Liver (tissue), 9 donors: ENCODE data around the gene CNIH1. TPM values are rescaled to one million over a fixed set of nuclear protein-coding genes. Genes with fewer than 3 reads are reported as not detected.

Source experiments
- DNase-seq: peaks from one replicate; pipeline ENCODE4 v3.0.0-alpha.2; 2017; ENCODE audit warnings: low spot score
- H3K27ac ChIP-seq, 2 donors: one replicate each; pipeline ENCODE4 v1.7.0; 2013; ENCODE audit warnings: inconsistent platforms in 2 of 2, low read length in 2 of 2, control low read depth in 1 of 2, low read depth in 1 of 2, mild to moderate bottlenecking in 1 of 2
- H3K27me3 ChIP-seq, 4 donors: one replicate each; pipeline versions ENCODE4 v1.6.1 to v1.7.0; 2013; ENCODE audit warnings: low read length in 3 of 4, inconsistent platforms in 1 of 4, mild to moderate bottlenecking in 1 of 4, moderate library complexity in 1 of 4; ENCODE audit not compliant: control insufficient read depth in 4 of 4, insufficient read depth in 4 of 4
- H3K36me3 ChIP-seq, 4 donors: one replicate each; pipeline versions ENCODE4 v1.6.1 to v1.7.0; 2013; ENCODE audit warnings: low read length in 3 of 4, mild to moderate bottlenecking in 3 of 4, low read depth in 1 of 4, moderate library complexity in 1 of 4; ENCODE audit not compliant: control insufficient read depth in 4 of 4, insufficient read depth in 3 of 4
- H3K4me1 ChIP-seq, 4 donors: one replicate each; pipeline versions ENCODE4 v1.6.1 to v1.7.0; 2013; ENCODE audit warnings: low read length in 3 of 4, mild to moderate bottlenecking in 3 of 4, moderate library complexity in 1 of 4; ENCODE audit not compliant: control insufficient read depth in 4 of 4, insufficient read depth in 4 of 4
- H3K4me3 ChIP-seq, 3 donors: one replicate each; pipeline versions ENCODE4 v1.6.1 to v1.7.0; 2013; ENCODE audit warnings: low read length in 3 of 3, control low read depth in 1 of 3, low read depth in 1 of 3, mild to moderate bottlenecking in 1 of 3
- H3K9ac ChIP-seq, 2 donors: one replicate each; pipeline ENCODE4 v1.7.0; 2013; ENCODE audit warnings: low read length in 2 of 2, mild to moderate bottlenecking in 2 of 2, moderate library complexity in 2 of 2, control low read depth in 1 of 2, low read depth in 1 of 2
- H3K9me3 ChIP-seq, 4 donors: one replicate each; pipeline versions ENCODE4 v1.6.1 to v1.7.0; 2013; ENCODE audit warnings: low read length in 3 of 4; ENCODE audit not compliant: control insufficient read depth in 4 of 4
- ATF3 ChIP-seq: IDR thresholded peaks from 2 replicates; pipeline ENCODE4 v1.6.1; 2016; ENCODE audit warnings: antibody characterized with exemption
- EGR1 ChIP-seq, 2 donors: IDR thresholded peaks; 2 replicates each; pipeline ENCODE4 v1.6.1; 2016 to 2018; ENCODE audit warnings: antibody characterized with exemption in 2 of 2, low read depth in 2 of 2
- FOXA1 ChIP-seq: IDR thresholded peaks from 2 replicates; pipeline ENCODE4 v1.6.1; 2016; ENCODE audit warnings: antibody characterized with exemption
- FOXA2 ChIP-seq: IDR thresholded peaks from 2 replicates; pipeline ENCODE4 v1.6.1; 2016; ENCODE audit warnings: antibody characterized with exemption
- GABPA ChIP-seq, 2 donors: IDR thresholded peaks in 1 of 2; conservative IDR thresholded peaks in 1 of 2; 2 replicates each; pipeline ENCODE4 v1.6.1; 2016; ENCODE audit warnings: antibody characterized with exemption in 2 of 2, mild to moderate bottlenecking in 1 of 2, moderate library complexity in 1 of 2
- HNF4A ChIP-seq, 2 donors: conservative IDR thresholded peaks; 2 replicates each; pipeline ENCODE4 v1.6.1; 2016; ENCODE audit warnings: antibody characterized with exemption in 2 of 2, mild to moderate bottlenecking in 2 of 2
- HNF4G ChIP-seq: IDR thresholded peaks from 2 replicates; pipeline ENCODE4 v1.6.1; 2016; ENCODE audit warnings: antibody characterized with exemption
- JUND ChIP-seq, 2 donors: IDR thresholded peaks; 2 replicates each; pipeline ENCODE4 v1.6.1; 2016; ENCODE audit warnings: antibody characterized with exemption in 2 of 2
- MAX ChIP-seq: IDR thresholded peaks from 2 replicates; pipeline ENCODE4 v1.6.1; 2016; ENCODE audit warnings: antibody characterized with exemption
- NR2F2 ChIP-seq: IDR thresholded peaks from 2 replicates; pipeline ENCODE4 v1.6.1; 2016; ENCODE audit warnings: antibody characterized with exemption
- RAD21 ChIP-seq, 2 donors: IDR thresholded peaks; 2 replicates each; pipeline ENCODE4 v1.6.1; 2016; ENCODE audit warnings: antibody characterized with exemption in 2 of 2, mild to moderate bottlenecking in 2 of 2
- RXRA ChIP-seq, 2 donors: IDR thresholded peaks; 2 replicates each; pipeline ENCODE4 v1.6.1; 2017 to 2018; ENCODE audit warnings: antibody characterized with exemption in 2 of 2, mild to moderate bottlenecking in 1 of 2
- SP1 ChIP-seq: IDR thresholded peaks from 2 replicates; pipeline ENCODE4 v1.6.1; 2018; ENCODE audit warnings: antibody characterized with exemption, mild to moderate bottlenecking
- TAF1 ChIP-seq: conservative IDR thresholded peaks from 2 replicates; pipeline ENCODE4 v1.6.1; 2016; ENCODE audit warnings: antibody characterized with exemption, mild to moderate bottlenecking
- YY1 ChIP-seq: IDR thresholded peaks from 2 replicates; pipeline ENCODE4 v1.6.1; 2016; ENCODE audit warnings: antibody characterized with exemption, mild to moderate bottlenecking
- WGBS: extraction: QIAGEN DNeasy Blood & Tissue Kit; methylation state at CpG from one replicate; pipeline ENCODE4 v1.1.7; 2013; 5-methylcytosine and 5-hydroxymethylcytosine counted together
- polyA plus RNA-seq, 2 donors: library from polyadenylated mRNA; stranded (reverse) in 1 of 2; unstranded in 1 of 2; fragments of 200-250 nt in 1 of 2; fragments of >200 nt in 1 of 2; fragmentation: Nextera tagmentation in 1 of 2; extraction: Ambion mirVana in 1 of 2; gene quantifications; one replicate each; pipeline versions ENCODE4 v1.2.1 to v1.2.3, GENCODE V29; 2013 to 2015
- total RNA-seq, 2 donors: library from RNA; depleted of rRNA; stranded (reverse); fragments of >200 nt; gene quantifications; one replicate each; pipeline ENCODE4 v1.2.3, GENCODE V29; 2014
- TF ChIP-seq, protein P1 (sequence below): fragments of 150-350 bp; IDR thresholded peaks from 2 replicates; pipeline ENCODE4 v1.5.1; 2017; ENCODE audit warnings: improper control_type of control experiment, low read depth, low read length; ENCODE audit not compliant: missing input control
- TF ChIP-seq, protein P2 (sequence below): IDR thresholded peaks from 2 replicates; pipeline ENCODE4 v1.6.1; 2016; ENCODE audit warnings: antibody characterized with exemption
- TF ChIP-seq, protein P3 (sequence below): IDR thresholded peaks from 2 replicates; pipeline ENCODE4 v1.6.1; 2016; ENCODE audit warnings: antibody characterized with exemption, mild to moderate bottlenecking
- donor health status: healthy.
- donor health status: healthy.
- donor health status: healthy.
- donor health status: healthy.
- donor health status: healthy.

The CNIH1 gene
- total and polyA plus RNA-seq, 4 donors: 33.9 to 193 (median 116) TPM

DNA sequence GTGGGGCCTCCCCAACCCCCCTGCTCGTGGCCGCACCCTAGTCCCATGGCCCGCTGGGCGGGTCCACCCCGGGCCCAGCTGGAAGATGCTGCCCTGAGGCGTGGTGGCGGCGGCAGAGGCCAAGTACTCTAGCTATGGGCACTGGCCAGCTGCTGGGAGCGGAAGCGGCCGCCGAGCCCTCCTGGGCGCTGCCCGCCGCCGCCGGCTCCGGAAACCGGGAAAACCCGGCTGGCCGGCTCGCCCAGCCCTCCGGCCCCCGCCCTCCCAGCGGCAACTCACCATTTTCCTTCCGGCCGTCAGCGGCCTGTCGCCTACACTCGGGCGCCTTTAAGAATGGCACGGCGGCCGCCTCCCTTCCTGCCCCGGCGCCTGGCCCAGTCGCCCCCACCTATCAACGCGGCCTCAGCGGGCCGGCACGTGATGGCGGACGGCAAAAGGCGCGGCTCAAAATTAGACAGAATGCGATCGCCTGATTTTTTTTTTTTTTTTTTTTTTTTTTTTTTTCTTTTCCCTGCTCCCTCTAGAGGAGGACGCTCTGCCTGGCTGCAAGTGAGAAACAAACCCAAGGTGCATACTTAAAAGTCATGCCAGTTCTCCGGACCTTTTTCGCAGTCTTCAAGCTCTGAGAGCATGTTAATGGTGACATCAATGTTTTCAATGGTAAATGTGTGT is 47.6 kb upstream of the CNIH1 start, which contains the start of gene GMFB:
GMFB (minus strand) TSS at position 335 of the 672 bp plus-strand sequence; CDS start at position 282, 53 bp downstream.
- Histone ChIP-seq H3K9me3 (no peaks in the 10 kb centered on the region), H3K36me3 (no peaks in the 10 kb centered on the region), H3K27me3 (no peaks in the 10 kb centered on the region), H3K9ac (peak within 1 kb of the TSS; percentile 69 to 75), H3K4me1 (peaks cover 7 to 18% (median 16%) of the 10 kb centered on the region in 4 donors), H3K27ac (peak within 1 kb of the TSS; percentile 85 to 87), H3K4me3 (peak within 1 kb of the TSS; percentile 84 to 94 (median 93))
- peak; percentile 85 for DNase-seq
- TF ChIP-seq RAD21 (IDR thresholded peaks at IDR 0.05): peak; percentile 51 to 66
- TF ChIP-seq HNF4A (conservative IDR thresholded peaks at IDR 0.05): peak; percentile 37 to 44
- TF ChIP-seq HNF4G: no peak
- TF ChIP-seq EGR1 (IDR thresholded peaks at IDR 0.05; ENCODE audit: low read depth in 2 of 2): peak in 1 of 2 donors; percentile 80
- peak; percentile 39 for TF ChIP-seq MAX
- TF ChIP-seq, protein P1, sequence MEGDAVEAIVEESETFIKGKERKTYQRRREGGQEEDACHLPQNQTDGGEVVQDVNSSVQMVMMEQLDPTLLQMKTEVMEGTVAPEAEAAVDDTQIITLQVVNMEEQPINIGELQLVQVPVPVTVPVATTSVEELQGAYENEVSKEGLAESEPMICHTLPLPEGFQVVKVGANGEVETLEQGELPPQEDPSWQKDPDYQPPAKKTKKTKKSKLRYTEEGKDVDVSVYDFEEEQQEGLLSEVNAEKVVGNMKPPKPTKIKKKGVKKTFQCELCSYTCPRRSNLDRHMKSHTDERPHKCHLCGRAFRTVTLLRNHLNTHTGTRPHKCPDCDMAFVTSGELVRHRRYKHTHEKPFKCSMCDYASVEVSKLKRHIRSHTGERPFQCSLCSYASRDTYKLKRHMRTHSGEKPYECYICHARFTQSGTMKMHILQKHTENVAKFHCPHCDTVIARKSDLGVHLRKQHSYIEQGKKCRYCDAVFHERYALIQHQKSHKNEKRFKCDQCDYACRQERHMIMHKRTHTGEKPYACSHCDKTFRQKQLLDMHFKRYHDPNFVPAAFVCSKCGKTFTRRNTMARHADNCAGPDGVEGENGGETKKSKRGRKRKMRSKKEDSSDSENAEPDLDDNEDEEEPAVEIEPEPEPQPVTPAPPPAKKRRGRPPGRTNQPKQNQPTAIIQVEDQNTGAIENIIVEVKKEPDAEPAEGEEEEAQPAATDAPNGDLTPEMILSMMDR: peak; percentile 48
- TF ChIP-seq SP1: peak; percentile 64
- TF ChIP-seq, protein P2, sequence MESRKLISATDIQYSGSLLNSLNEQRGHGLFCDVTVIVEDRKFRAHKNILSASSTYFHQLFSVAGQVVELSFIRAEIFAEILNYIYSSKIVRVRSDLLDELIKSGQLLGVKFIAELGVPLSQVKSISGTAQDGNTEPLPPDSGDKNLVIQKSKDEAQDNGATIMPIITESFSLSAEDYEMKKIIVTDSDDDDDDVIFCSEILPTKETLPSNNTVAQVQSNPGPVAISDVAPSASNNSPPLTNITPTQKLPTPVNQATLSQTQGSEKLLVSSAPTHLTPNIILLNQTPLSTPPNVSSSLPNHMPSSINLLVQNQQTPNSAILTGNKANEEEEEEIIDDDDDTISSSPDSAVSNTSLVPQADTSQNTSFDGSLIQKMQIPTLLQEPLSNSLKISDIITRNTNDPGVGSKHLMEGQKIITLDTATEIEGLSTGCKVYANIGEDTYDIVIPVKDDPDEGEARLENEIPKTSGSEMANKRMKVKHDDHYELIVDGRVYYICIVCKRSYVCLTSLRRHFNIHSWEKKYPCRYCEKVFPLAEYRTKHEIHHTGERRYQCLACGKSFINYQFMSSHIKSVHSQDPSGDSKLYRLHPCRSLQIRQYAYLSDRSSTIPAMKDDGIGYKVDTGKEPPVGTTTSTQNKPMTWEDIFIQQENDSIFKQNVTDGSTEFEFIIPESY: peak; percentile 84
- no peak for TF ChIP-seq FOXA1
- TF ChIP-seq NR2F2: no peak
- peak; percentile 86 for TF ChIP-seq TAF1
- no peak for TF ChIP-seq FOXA2
- TF ChIP-seq RXRA (IDR thresholded peaks at IDR 0.05): peak; percentile 29 to 41
- TF ChIP-seq GABPA (IDR thresholded peaks at IDR 0.05 in 1 of 2, conservative IDR thresholded peaks at IDR 0.05 in 1 of 2): peak in 1 of 2 donors; percentile 83
- peak in 1 of 2 donors; percentile 45 for TF ChIP-seq JUND (IDR thresholded peaks at IDR 0.05)
- peak; percentile 28 for TF ChIP-seq ATF3
- TF ChIP-seq, protein P3, sequence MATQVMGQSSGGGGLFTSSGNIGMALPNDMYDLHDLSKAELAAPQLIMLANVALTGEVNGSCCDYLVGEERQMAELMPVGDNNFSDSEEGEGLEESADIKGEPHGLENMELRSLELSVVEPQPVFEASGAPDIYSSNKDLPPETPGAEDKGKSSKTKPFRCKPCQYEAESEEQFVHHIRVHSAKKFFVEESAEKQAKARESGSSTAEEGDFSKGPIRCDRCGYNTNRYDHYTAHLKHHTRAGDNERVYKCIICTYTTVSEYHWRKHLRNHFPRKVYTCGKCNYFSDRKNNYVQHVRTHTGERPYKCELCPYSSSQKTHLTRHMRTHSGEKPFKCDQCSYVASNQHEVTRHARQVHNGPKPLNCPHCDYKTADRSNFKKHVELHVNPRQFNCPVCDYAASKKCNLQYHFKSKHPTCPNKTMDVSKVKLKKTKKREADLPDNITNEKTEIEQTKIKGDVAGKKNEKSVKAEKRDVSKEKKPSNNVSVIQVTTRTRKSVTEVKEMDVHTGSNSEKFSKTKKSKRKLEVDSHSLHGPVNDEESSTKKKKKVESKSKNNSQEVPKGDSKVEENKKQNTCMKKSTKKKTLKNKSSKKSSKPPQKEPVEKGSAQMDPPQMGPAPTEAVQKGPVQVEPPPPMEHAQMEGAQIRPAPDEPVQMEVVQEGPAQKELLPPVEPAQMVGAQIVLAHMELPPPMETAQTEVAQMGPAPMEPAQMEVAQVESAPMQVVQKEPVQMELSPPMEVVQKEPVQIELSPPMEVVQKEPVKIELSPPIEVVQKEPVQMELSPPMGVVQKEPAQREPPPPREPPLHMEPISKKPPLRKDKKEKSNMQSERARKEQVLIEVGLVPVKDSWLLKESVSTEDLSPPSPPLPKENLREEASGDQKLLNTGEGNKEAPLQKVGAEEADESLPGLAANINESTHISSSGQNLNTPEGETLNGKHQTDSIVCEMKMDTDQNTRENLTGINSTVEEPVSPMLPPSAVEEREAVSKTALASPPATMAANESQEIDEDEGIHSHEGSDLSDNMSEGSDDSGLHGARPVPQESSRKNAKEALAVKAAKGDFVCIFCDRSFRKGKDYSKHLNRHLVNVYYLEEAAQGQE: peak; percentile 59
- TF ChIP-seq YY1: peak; percentile 89
- WGBS: under 1% methylated on average over 51 of the region's 51 CpGs
